Fibroblast of villous mesenchyme (primary cell): ENCODE measurements around the gene TMOD2. TPM values are rescaled to one million over a fixed set of nuclear protein-coding genes. Genes with fewer than 3 reads are reported as not detected.

ENCODE experiments used
- DNase-seq: peaks from one replicate; pipeline ENCODE4 v3.0.0-alpha.2; 2010; ENCODE audit warnings: low read depth
- H3K4me3 ChIP-seq: 2 replicates; pipeline ENCODE4 v1.5.1; 2011; ENCODE audit warnings: low read depth, mild to moderate bottlenecking, low read length
- total RNA-seq: library from RNA; depleted of rRNA; stranded (reverse); fragments of >200 nt; gene quantifications from 2 replicates; pipeline ENCODE4 v1.2.3, GENCODE V29; 2012
- TF ChIP-seq, protein P1 (sequence below): IDR thresholded peaks from 2 replicates; pipeline ENCODE4 v1.5.1; 2012; ENCODE audit warnings: low read depth, mild to moderate bottlenecking, low read length; ENCODE audit not compliant: insufficient read depth

TMOD2 gene
- total RNA-seq, 1 donor, result 7.3 TPM

DNA sequence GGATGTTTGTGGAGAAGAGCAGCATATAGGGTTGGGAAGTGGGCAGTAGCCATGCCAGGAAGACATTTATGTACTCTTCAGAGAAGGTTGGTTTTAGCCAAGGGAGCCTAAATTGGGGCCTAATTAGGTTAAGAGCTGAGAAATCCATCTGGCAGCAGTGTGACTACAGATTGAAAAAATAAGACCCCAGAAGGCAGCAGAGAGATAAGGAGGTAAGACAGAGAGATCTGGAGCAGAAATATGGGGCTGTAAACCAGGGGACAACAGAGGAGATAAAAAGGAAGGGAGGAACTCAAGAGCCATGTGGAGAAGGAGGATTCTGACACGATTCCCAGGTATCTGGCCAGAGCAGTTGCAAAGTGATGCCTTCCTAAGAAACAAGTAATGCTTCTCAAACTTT is 37.2 kb upstream of the TMOD2 start:
- TF ChIP-seq, protein P1, sequence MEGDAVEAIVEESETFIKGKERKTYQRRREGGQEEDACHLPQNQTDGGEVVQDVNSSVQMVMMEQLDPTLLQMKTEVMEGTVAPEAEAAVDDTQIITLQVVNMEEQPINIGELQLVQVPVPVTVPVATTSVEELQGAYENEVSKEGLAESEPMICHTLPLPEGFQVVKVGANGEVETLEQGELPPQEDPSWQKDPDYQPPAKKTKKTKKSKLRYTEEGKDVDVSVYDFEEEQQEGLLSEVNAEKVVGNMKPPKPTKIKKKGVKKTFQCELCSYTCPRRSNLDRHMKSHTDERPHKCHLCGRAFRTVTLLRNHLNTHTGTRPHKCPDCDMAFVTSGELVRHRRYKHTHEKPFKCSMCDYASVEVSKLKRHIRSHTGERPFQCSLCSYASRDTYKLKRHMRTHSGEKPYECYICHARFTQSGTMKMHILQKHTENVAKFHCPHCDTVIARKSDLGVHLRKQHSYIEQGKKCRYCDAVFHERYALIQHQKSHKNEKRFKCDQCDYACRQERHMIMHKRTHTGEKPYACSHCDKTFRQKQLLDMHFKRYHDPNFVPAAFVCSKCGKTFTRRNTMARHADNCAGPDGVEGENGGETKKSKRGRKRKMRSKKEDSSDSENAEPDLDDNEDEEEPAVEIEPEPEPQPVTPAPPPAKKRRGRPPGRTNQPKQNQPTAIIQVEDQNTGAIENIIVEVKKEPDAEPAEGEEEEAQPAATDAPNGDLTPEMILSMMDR, result no peak
- no peak for DNase-seq
- no peak overlapping the region for H3K4me3 ChIP-seq

DNA sequence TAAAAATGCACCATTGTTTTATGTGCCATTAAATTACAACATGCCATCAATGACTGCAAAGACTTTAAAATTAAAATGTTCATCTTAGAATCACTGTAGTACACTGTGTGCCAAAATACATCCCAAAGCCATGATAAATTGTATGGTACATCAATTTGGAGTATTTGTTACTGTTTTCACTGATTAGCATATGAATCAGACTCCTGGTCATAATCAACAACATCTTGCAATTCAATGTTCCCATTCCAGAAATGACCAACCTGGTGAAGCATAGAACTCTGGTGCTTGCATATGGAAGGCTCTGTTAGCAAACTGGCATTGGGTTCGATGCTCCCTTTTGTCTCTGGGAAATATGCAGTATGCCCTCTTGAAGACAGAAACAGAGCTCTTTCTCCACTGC is 36.5 kb upstream of the TMOD2 start:
- no peak for DNase-seq

DNA sequence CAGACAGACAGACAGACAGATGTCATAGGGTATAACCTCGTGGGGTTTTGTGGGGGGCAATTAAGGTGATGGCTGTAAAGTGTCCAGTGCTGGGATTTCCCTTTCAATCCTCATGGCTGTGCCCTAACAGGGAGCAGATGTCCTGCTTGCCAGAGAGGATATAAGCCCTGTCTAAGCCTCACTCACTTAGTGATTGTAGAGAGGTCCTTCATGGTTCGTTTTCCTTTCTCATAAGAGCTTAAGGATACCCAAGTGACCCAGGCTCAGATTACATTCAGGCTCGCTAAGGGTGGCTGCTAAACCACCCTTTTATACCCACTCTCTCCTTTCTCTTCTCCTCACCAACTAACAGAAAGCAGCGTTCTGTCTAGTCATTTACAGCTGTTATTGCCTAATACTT is 33.2 kb upstream of the TMOD2 start:
- TF ChIP-seq, protein P1, result no peak
- DNase-seq, result no peak
- H3K4me3 ChIP-seq, result no peak overlapping the region

More for the DNA sequence above, 36.5 kb upstream of the TMOD2 start:
- H3K4me3 ChIP-seq, result no peak overlapping the region
- TF ChIP-seq, protein P1, result no peak

DNA sequence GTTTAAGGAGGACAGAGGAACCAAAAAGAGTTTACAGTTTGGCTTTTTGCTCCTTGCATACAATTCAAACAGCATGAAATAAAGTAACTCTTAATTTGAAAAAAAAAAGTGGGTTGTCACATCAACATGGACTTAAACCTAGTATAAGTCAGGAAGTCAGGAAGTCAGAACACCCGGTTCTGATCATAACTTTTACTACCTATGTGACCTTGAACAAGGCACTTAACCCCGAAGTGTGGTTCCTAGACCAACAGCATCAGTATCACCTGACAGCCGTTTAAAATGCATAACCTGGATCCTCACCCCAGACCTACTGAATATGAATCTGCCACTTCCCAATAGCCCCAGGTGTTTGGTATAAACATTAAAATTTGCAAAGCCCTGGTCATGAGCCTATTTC is 32.7 kb upstream of the TMOD2 start:
- TF ChIP-seq, protein P1, result no peak
- H3K4me3 ChIP-seq, result no peak overlapping the region
- DNase-seq, result no peak

DNA sequence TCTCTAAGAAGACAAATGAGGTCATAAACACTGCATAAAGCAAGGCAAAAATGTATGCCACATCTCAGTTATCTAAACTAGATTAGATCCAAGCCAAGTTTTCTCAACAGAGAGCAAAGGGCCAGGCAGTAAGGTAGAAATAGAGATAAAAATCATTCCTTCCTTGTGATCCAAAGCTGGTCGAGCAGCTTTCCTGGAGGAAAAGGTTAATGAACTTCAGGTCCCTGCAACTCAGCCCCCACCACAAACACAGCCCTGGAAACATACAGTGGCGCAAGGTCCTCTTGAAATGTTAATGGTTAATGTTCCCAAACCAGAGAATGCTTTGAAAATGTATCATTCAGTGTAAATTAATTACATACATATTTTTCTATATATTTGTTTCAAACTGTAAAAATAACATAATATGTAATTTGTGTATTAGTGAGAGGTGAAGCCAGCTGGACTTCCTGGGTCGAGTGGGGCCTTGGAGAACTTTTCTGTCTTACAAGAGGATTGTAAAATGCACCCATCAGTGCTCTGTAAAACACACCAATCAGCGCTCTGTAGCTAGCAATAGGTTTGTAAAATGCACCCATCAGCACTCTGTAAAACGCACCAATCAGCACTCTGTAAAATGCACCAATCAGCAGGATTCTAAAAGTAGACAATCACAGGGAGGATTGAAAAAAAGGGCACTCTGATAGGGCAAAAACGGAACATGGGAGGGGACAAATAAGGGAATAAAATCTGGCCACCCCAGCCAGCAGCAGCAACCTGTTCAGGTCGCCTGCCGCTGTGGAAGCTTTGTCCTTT is 31.0 kb upstream of the TMOD2 start:
- DNase-seq, result no peak
- TF ChIP-seq, protein P1, result no peak
- no peak overlapping the region for H3K4me3 ChIP-seq

DNA sequence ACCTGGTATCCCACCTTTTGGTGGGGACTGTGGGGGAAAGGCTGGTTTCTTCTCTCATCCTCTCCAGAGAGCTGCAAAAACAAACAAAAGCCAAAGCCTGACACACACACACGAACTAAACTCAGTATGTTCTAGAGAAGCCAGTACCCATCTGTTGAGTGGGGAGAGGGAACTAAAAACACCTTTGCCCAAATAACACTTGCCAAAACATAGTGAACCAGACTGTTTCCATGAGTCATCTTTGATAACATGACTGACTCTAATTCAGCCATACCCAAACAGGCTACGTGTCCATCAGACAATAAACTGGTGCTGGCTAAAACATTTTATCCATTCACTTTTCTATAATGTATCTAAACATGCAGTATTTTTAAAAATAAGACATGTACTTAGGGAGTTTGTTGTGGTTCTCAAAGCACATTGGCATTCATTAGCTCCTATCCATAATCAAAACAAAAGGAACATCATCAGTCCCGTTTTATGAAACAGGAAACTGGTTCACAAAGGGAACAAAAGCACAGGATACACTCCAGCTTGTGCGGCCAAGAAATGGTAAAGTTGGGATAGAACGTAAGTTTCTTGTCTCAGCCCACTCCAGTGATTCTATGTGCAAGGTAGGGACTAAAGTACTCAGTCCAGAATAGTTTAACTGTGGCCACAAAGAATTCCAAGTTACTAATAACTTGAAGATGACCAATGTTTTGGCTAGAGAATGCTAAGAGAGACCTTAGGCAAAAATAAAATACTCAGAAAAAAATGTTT is 30.0 kb upstream of the TMOD2 start:
- TF ChIP-seq, protein P1, result no peak
- no peak for DNase-seq
- no peak overlapping the region for H3K4me3 ChIP-seq
